ENCODE measurements around the gene LAMTOR2. TPM values are rescaled to one million over a fixed set of nuclear protein-coding genes. Genes with fewer than 3 reads are reported as not detected.

The LAMTOR2 gene
- polyA plus RNA-seq, 3 donors, result 99.8 to 227 (median 210) TPM

DNA sequence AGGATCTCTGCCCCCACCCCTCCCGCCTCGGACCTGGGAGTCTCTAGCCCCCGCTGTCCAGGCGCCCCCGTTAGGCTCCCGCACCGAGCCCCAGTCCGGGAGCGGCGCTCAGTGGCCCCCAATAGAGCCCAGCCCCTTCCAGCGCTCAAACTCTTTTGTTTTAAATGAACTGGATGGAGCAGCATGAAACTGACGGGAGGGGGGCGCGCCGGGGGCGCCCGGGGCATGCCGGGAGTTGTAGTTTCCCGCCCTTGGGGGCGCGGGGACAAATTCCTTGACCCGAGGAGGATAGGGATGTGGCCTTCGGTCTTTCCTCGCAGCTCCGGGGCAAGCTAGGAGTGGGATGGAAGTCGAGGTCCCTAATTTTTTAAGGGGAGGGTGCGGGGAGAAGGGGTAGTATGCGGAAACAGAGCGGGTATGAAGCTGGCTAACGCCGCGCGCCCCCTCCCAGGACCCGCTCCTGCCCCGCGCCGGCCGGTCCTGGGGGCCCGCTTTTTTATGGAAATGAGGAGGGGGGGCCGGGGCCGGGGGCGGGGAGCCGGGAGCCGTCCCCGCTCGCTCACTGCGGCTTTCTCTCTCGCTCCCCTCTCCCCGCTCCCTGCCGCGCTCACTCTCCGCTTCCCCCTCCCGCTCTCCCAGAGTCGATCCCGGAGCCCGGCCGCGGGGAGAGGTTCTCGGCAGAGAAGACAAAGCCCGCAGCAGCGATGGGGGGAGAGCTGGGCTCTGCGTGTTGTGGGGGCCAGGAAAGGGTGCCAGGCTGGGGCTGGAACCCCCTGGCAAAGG lies 27.9 kb downstream of the LAMTOR2 start, which contains the start of gene MEX3A:
MEX3A (minus strand) TSS at position 157 of the 783 bp plus-strand sequence. CDS start 467 bp downstream, outside the sequence.
- peak within 1 kb of the TSS; percentile 81 to 90 for H3K4me3 Mint-ChIP-seq
- under 1% methylated on average over 38 of the region's 62 CpGs for WGBS (ENCODE audit: insufficient coverage)
- H3K9me3 Mint-ChIP-seq, result peaks cover 0 to 12% (median 4%) of the 10 kb centered on the region in 7 donors
- Histone ChIP-seq H4K20me1 (ENCODE audit: insufficient read depth, low read length) (no peaks in the 10 kb centered on the region), H3K4me3 (replicated peaks in 1 of 3; ENCODE audit: low read depth in 2 of 3, low read length in 3 of 3) (peak within 1 kb of the TSS; percentile 39 to 86 (median 43)), H3K9me3 (replicated peaks in 1 of 2; ENCODE audit: control insufficient read depth in 1 of 2, insufficient read depth in 1 of 2, low read length in 2 of 2) (peaks cover 0 to 4% of the 10 kb centered on the region in 2 donors), H3K9ac (ENCODE audit: insufficient read depth, low read length, poor library complexity, severe bottlenecking) (peak within 1 kb of the TSS; percentile 40), H3K4me1 (ENCODE audit: control insufficient read depth in 1 of 2, insufficient read depth in 2 of 2, low read length in 2 of 2) (peaks cover 12 to 19% of the 10 kb centered on the region in 2 donors), H2AFZ (ENCODE audit: insufficient read depth, low read depth, low read length, poor library complexity, severe bottlenecking) (peak within 1 kb of the TSS; percentile 84), H3K27ac (ENCODE audit: low read depth in 1 of 2, low read length in 2 of 2) (no peak within 1 kb of the TSS), H3K36me3 (replicated peaks in 1 of 2; ENCODE audit: control insufficient read depth in 1 of 2, insufficient read depth in 2 of 2, low read length in 2 of 2) (no peaks in the 10 kb centered on the region), H3K79me2 (ENCODE audit: insufficient read depth, low read length) (no peaks in the 10 kb centered on the region), H3K27me3 (ENCODE audit: control insufficient read depth in 2 of 2, insufficient read depth in 2 of 2, low read length in 2 of 2) (peaks cover 37 to 91% of the 10 kb centered on the region in 2 donors), H3K4me2 (replicated peaks; ENCODE audit: extremely low read depth, low read length, poor library complexity, severe bottlenecking) (peak within 1 kb of the TSS; percentile 93)
- H3K27ac Mint-ChIP-seq, result peak within 1 kb of the TSS in 1 of 7 donors; percentile 75
- H3K4me1 Mint-ChIP-seq, result peaks cover 17% of the 10 kb centered on the region
- TF ChIP-seq, protein P1, sequence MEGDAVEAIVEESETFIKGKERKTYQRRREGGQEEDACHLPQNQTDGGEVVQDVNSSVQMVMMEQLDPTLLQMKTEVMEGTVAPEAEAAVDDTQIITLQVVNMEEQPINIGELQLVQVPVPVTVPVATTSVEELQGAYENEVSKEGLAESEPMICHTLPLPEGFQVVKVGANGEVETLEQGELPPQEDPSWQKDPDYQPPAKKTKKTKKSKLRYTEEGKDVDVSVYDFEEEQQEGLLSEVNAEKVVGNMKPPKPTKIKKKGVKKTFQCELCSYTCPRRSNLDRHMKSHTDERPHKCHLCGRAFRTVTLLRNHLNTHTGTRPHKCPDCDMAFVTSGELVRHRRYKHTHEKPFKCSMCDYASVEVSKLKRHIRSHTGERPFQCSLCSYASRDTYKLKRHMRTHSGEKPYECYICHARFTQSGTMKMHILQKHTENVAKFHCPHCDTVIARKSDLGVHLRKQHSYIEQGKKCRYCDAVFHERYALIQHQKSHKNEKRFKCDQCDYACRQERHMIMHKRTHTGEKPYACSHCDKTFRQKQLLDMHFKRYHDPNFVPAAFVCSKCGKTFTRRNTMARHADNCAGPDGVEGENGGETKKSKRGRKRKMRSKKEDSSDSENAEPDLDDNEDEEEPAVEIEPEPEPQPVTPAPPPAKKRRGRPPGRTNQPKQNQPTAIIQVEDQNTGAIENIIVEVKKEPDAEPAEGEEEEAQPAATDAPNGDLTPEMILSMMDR (IDR thresholded peaks at IDR 0.05), result no peak
- peaks cover 7 to 8% of the 10 kb centered on the region in 2 donors for H3K36me3 Mint-ChIP-seq
- H3K27me3 Mint-ChIP-seq (ENCODE audit: low read depth in 3 of 3), result peaks cover 89 to 99% (median 90%) of the 10 kb centered on the region in 3 donors
- intact Hi-C loops (cut with micrococcal nuclease), result no loop called here
- no peak for DNase-seq

DNA sequence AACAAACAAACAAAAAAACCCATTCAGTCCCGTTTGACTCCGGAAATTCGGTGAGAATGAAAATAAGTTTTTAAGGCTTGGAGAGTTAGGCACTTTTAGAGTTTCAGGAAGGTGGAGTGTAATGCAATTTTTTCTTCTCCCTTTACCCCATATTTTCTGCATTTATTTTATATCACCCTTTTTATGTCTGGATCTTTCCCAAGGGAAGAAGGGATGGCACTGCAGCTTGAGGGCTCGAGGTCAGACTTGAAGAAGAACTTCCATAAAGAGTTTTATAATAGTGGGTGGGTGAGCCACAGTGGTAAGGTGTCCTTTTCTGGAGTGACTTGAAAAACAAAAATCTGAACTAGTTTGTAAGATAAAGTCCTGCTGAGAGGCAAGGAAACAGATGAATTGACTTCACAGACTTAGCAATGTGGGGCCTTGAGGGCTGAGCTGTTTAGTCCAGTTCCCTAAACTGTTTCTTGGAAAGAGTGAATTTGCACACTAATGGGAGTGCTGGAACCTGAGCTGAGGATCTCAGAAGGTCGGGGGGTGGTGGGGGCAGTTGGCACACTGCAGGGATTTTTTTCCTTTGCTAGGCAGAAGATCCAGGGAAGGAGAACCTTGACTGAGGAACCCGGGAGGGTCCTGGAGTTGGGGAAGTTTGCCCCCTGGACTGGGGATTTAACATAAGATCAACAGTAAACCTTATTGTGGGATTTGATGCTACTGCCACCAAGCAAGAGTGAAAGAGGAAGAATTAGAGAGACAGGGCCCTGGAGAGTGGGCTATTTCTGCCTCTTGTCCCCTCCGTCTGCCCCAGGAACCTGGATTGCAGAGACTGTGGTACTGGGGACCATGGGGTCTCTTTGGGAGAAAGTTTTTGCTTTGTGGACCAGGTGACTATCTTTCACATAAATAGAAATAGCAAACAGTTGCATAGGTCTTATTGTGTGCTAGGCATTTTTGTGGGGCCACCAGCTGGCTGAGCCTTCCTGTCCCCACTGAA lies 29.5 kb downstream of the LAMTOR2 start:
- Histone ChIP-seq H3K9ac (ENCODE audit: insufficient read depth, low read length, poor library complexity, severe bottlenecking) (no peak overlapping the region), H3K27me3 (ENCODE audit: control insufficient read depth in 2 of 2, insufficient read depth in 2 of 2, low read length in 2 of 2) (peaks cover 31 to 78% of the 10 kb centered on the region in 2 donors), H3K79me2 (ENCODE audit: insufficient read depth, low read length) (no peaks in the 10 kb centered on the region), H2AFZ (ENCODE audit: insufficient read depth, low read depth, low read length, poor library complexity, severe bottlenecking) (no peak overlapping the region), H4K20me1 (ENCODE audit: insufficient read depth, low read length) (no peaks in the 10 kb centered on the region), H3K9me3 (replicated peaks in 1 of 2; ENCODE audit: control insufficient read depth in 1 of 2, insufficient read depth in 1 of 2, low read length in 2 of 2) (peaks cover 0 to 4% of the 10 kb centered on the region in 2 donors), H3K4me1 (ENCODE audit: control insufficient read depth in 1 of 2, insufficient read depth in 2 of 2, low read length in 2 of 2) (peaks cover 13 to 19% of the 10 kb centered on the region in 2 donors), H3K4me2 (replicated peaks; ENCODE audit: extremely low read depth, low read length, poor library complexity, severe bottlenecking) (no peak overlapping the region), H3K27ac (ENCODE audit: low read depth in 1 of 2, low read length in 2 of 2) (no peak overlapping the region), H3K36me3 (replicated peaks in 1 of 2; ENCODE audit: control insufficient read depth in 1 of 2, insufficient read depth in 2 of 2, low read length in 2 of 2) (no peaks in the 10 kb centered on the region), H3K4me3 (replicated peaks in 1 of 3; ENCODE audit: low read depth in 2 of 3, low read length in 3 of 3) (no peak overlapping the region)
- TF ChIP-seq, protein P1 (IDR thresholded peaks at IDR 0.05), result no peak
- intact Hi-C loops (cut with micrococcal nuclease), result no loop called here
- WGBS (ENCODE audit: insufficient coverage), result 85% methylated on average over 2 of the region's 7 CpGs
- H3K4me1 Mint-ChIP-seq, result peaks cover 17% of the 10 kb centered on the region
- H3K9me3 Mint-ChIP-seq, result peaks cover 0 to 15% (median 4%) of the 10 kb centered on the region in 7 donors
- no peak overlapping the region for H3K27ac Mint-ChIP-seq
- H3K4me3 Mint-ChIP-seq, result peak overlapping the region in 1 of 2 donors; percentile 78
- no peak for DNase-seq
- H3K36me3 Mint-ChIP-seq, result peaks cover 7 to 8% of the 10 kb centered on the region in 2 donors
- peaks cover 83 to 89% (median 83%) of the 10 kb centered on the region in 3 donors for H3K27me3 Mint-ChIP-seq (ENCODE audit: low read depth in 3 of 3)

Data from CD14-positive monocyte (primary cell).